ENCODE measurements around the gene GNAQ.

The GNAQ gene

DNA sequence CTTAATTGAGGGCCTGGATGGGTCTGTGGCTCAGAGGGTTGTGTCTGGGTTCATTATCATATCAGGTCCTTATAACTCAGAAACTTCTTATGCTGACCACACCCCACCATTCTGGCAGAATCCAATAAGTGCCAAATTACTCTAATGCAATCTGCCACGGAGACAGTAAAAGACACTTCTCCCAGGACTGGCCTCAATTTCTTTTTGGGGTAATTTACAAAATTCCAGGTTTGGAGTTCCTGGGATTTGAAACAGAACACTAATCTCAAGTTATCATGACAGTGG, 187.8 kb downstream of the GNAQ start:
- H3K27ac ChIP-seq, result no peak overlapping the region
- no peak for TF ChIP-seq ZFX (IDR thresholded peaks at IDR 0.05)
- TF ChIP-seq, protein P1, sequence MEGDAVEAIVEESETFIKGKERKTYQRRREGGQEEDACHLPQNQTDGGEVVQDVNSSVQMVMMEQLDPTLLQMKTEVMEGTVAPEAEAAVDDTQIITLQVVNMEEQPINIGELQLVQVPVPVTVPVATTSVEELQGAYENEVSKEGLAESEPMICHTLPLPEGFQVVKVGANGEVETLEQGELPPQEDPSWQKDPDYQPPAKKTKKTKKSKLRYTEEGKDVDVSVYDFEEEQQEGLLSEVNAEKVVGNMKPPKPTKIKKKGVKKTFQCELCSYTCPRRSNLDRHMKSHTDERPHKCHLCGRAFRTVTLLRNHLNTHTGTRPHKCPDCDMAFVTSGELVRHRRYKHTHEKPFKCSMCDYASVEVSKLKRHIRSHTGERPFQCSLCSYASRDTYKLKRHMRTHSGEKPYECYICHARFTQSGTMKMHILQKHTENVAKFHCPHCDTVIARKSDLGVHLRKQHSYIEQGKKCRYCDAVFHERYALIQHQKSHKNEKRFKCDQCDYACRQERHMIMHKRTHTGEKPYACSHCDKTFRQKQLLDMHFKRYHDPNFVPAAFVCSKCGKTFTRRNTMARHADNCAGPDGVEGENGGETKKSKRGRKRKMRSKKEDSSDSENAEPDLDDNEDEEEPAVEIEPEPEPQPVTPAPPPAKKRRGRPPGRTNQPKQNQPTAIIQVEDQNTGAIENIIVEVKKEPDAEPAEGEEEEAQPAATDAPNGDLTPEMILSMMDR (conservative IDR thresholded peaks at IDR 0.05), result no peak

DNA sequence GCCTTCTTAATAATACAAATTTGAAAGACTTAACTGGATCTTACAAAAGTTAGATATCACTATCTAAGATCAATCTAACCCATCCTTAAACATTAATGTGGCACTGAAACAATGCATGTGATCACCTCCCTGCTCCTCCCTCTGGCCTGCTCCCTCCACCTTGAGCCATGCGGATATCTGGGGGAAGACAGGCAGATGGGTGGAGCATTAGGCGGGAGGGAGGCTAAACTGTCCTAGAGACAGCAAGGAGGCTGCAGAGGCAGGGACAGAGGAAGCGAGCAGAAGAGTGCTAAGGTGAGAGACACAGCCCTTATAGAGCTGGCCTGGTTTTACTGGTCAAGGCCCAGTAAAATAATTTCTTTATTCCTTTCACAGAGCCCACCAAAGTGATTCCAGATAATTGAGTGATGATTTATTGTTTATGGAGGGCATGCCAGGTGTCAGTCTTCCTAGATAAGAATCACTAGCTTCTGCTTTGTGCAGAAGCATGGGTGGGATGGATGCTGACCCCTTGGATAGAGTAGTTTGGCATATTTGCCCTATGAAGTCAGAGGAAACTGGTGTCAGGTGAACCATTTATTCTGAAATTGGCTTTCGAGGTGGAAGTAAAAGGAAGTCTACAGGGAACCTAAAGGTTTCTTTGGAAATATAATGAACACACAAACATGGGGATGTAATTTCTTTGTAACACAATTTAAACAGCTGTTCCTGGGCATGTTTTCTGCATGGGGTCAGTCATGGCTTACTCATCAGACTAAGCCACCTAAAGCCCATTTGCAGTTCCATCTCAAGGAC, 188.3 kb downstream of the GNAQ start:
- TF ChIP-seq ZFX (IDR thresholded peaks at IDR 0.05), result no peak
- TF ChIP-seq, protein P1 (conservative IDR thresholded peaks at IDR 0.05), result no peak
- H3K27ac ChIP-seq, result no peak overlapping the region

DNA sequence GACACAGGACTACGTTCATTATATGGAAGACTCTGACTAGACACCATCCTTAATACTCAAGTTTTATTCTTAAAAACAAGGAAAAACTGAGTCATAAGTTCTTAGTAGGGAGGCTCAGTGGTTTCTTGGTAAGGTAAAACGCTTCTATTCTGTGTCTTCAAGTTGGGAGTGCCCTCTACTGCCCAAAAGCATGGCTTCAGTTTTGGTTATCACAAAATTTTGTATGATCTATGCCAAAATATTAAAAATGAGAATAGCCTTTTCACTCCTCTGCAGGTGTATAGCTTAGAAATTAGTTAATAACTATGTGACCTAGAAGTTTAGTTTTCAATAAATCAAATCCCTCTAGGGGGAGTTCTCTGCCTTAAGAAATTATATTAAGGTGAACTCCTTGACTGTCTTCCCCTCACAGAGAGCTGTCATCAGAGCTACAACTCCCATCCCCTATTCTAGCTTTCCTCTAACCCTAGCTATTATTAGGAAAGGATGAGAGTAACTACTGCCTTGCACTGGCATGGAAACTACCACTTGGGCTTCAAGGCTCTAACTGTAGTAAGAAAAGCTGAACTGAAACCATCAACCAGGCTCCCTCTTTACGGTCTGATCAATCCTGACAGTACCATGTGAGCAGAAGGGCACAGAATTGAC, 189.7 kb downstream of the GNAQ start:
- TF ChIP-seq ZFX (IDR thresholded peaks at IDR 0.05), result no peak
- TF ChIP-seq, protein P1 (conservative IDR thresholded peaks at IDR 0.05), result peak; percentile 57
- no peak overlapping the region for H3K27ac ChIP-seq

DNA sequence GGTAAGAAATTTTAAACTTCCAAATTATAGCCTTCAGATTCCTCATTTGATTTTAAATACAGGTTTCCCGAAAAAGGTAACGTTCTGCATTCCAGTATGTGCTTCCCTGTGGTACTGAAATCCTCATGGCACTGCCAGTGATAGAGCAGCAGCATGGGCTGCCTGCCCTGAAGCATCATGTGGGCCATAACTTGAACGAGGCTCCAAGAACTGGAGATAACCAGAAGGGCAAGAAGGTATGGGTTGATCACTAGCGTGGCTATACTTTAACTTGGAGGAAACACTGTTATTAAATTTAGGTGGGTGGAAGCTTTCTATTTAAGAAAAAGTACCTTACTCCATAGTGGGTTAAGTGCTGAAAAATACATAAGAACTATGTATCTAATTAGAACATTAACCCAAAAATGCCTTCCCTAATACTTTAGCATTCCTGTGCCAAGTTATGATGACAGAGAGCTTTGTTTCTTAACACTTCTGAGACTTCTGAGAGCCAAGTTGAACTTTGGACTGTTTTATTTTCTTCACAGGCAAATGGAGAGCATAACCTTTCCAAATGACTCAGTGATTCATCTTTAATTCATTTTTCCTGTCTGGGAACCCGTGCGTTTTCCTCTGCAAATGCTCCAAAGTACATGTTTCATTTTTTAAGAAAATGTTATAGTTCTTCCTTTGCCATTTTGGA, 192.0 kb downstream of the GNAQ start:
- TF ChIP-seq, protein P1 (conservative IDR thresholded peaks at IDR 0.05), result no peak
- no peak for TF ChIP-seq ZFX (IDR thresholded peaks at IDR 0.05)
- no peak overlapping the region for H3K27ac ChIP-seq

DNA sequence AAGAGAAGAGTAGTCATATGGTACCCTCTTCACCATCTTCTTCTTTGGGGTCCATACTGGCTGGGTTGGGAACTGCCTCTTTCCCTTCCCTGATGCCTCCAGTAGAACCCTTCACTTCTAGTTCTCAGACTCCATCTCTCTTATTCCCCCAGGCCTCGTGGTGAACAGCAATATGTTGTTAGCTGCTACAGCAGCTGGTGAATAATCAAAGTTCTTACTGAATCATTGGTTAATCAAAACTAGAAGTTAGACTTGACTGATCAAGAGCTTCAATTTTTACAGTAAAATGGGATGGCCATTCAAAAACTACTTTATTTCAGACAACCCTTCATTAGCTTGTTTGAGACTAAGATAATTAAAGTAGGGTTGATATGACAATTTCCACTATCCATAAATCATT, 192.6 kb downstream of the GNAQ start:
- no peak for TF ChIP-seq ZFX (IDR thresholded peaks at IDR 0.05)
- TF ChIP-seq, protein P1 (conservative IDR thresholded peaks at IDR 0.05), result no peak
- H3K27ac ChIP-seq, result no peak overlapping the region

DNA sequence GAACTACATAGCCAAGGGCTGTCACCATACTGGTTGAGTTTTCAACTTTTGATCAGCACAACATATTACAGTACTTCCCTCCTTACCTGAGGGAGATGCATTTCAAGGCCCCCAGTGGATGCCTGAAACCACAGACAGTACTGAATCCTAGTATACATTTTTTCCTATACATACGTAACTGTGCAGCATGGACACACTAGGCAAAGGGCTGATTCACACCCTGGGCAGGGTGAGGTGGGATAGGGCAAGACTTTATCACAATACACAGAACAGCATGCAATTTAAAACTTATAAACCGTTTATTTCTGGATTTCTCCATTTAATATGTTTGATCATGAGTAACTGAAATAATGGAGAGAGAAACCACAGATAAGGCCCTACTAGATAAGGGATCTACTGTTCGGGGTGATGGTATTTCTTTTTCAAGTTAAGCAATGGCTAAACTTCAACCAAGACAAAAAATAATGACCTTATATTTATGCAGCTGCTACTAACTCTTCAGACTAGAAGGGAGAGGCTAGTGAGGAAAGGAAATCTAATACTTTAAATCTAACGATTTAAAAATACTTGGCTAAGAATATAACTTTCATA, 196.6 kb downstream of the GNAQ start:
- TF ChIP-seq, protein P1 (conservative IDR thresholded peaks at IDR 0.05), result no peak
- TF ChIP-seq ZFX (IDR thresholded peaks at IDR 0.05), result no peak
- no peak overlapping the region for H3K27ac ChIP-seq
